Keratinocyte (primary cell): Measurements from ENCODE around the gene HSFX3. TPM values are rescaled to one million over a fixed set of nuclear protein-coding genes. Genes with fewer than 3 reads are reported as not detected.
A peak's percentile ranks its signal among the peaks of the same experiment; 100 is the strongest.

Experiments
- DNase-seq: peaks from one replicate; pipeline ENCODE4 v3.0.0-alpha.2; 2011; ENCODE audit warnings: low read depth, missing footprints, low spot score
- FAIRE-seq: peaks from 2 replicates; lab custom pipeline; 2011; peaks lifted over from hg19 to GRCh38; lab: Jason Lieb, UNC
- H2AFZ ChIP-seq: 2 replicates; pipeline ENCODE4 v1.6.0; 2012; ENCODE audit warnings: low read length, control low read depth, inconsistent platforms; ENCODE audit not compliant: control insufficient read depth
- H3K27ac ChIP-seq: 2 replicates; pipeline ENCODE4 v1.5.1; 2011; ENCODE audit warnings: low read length; ENCODE audit not compliant: control insufficient read depth, insufficient read depth
- H3K27me3 ChIP-seq: 3 replicates; pipeline ENCODE4 v1.6.0; 2011; ENCODE audit warnings: low read length; ENCODE audit not compliant: control insufficient read depth, insufficient read depth; ENCODE audit errors: extremely low read depth
- H3K36me3 ChIP-seq, 2 experiments: 2 replicates in 1 of 2; 3 replicates in 1 of 2; pipeline ENCODE4 v1.5.1; 2011; ENCODE audit warnings: low read length in 2 of 2, mild to moderate bottlenecking in 1 of 2; ENCODE audit not compliant: control insufficient read depth in 2 of 2, insufficient read depth in 2 of 2; ENCODE audit errors: extremely low read depth in 1 of 2
- H3K4me1 ChIP-seq: 3 replicates; pipeline ENCODE4 v1.5.1; 2011; ENCODE audit warnings: low read length; ENCODE audit not compliant: control insufficient read depth, insufficient read depth; ENCODE audit errors: extremely low read depth
- H3K4me2 ChIP-seq: 3 replicates; pipeline ENCODE4 v1.6.0; 2011; ENCODE audit warnings: low read depth, low read length; ENCODE audit not compliant: control insufficient read depth, insufficient read depth; ENCODE audit errors: extremely low read depth
- H3K4me3 ChIP-seq, 3 experiments: fragments of 200-600 bp in 1 of 3; sonication (generic) in 1 of 3; 2 replicates in 2 of 3; 3 replicates in 1 of 3; pipeline ENCODE4 v1.5.1; 2011 to 2016; ENCODE audit warnings: low read length in 3 of 3, mild to moderate bottlenecking in 3 of 3, control low read depth in 2 of 3, inconsistent platforms in 1 of 3, low read depth in 1 of 3, mixed read lengths in 1 of 3, mixed run types in 1 of 3, moderate library complexity in 1 of 3; ENCODE audit not compliant: control insufficient read depth in 2 of 3, insufficient read depth in 2 of 3; ENCODE audit errors: extremely low read depth in 1 of 3
- H3K79me2 ChIP-seq: 2 replicates; pipeline ENCODE4 v1.6.0; 2012; ENCODE audit warnings: low read length; ENCODE audit not compliant: control insufficient read depth, insufficient read depth
- H3K9ac ChIP-seq: 3 replicates; pipeline ENCODE4 v1.6.0; 2011; ENCODE audit warnings: low read length; ENCODE audit not compliant: control insufficient read depth, insufficient read depth; ENCODE audit errors: extremely low read depth
- H3K9me1 ChIP-seq: 3 replicates; pipeline ENCODE4 v1.6.0; 2011; ENCODE audit warnings: low read length; ENCODE audit not compliant: control insufficient read depth, insufficient read depth; ENCODE audit errors: extremely low read depth
- H3K9me3 ChIP-seq: 2 replicates; pipeline ENCODE4 v1.5.1; 2012; ENCODE audit warnings: low read depth, low read length; ENCODE audit not compliant: control insufficient read depth
- H4K20me1 ChIP-seq: 3 replicates; pipeline ENCODE4 v1.6.0; 2011; ENCODE audit warnings: low read length; ENCODE audit not compliant: control insufficient read depth, insufficient read depth; ENCODE audit errors: extremely low read depth
- EZH2 ChIP-seq: IDR thresholded peaks from one replicate; pipeline ENCODE4 v1.6.1; 2012; ENCODE audit warnings: inconsistent platforms, mild to moderate bottlenecking, low read length, moderate library complexity
- dilution Hi-C: fragments of 300-500 bp; cut with MboI; formaldehyde crosslinking; loops from one replicate; pipeline ENCODE4 v1.7.0; 2020; ENCODE audit warnings: low sequenced_read_pairs; ENCODE audit not compliant: extremely low pct_ligation_motif_present
- polyA plus RNA-seq, 5 experiments: library from polyadenylated mRNA; depleted of rRNA in 3 of 5; stranded (reverse) in 3 of 5; stranded (forward) in 1 of 5; unstranded in 1 of 5; fragments of >200 nt; gene quantifications; 1 replicate in 1 of 5; 2 replicates in 3 of 5; 3 replicates in 1 of 5; pipeline versions ENCODE4 v1.2.1 to v1.2.3, GENCODE V29; 2011 to 2012; ENCODE audit warnings: missing spikeins in 2 of 5, low read depth in 1 of 5, low replicate concordance in 1 of 5
- TF ChIP-seq, protein P1 (sequence below), 3 experiments: IDR thresholded peaks in 1 of 3; conservative IDR thresholded peaks in 1 of 3; optimal IDR thresholded peaks in 1 of 3; 2 replicates in 2 of 3; 3 replicates in 1 of 3; pipeline versions ENCODE3 to v1.5.1; 2011; ENCODE audit warnings: low read length in 3 of 3, mild to moderate bottlenecking in 3 of 3, moderate library complexity in 2 of 3, control low read depth in 1 of 3, inconsistent platforms in 1 of 3; ENCODE audit not compliant: insufficient read depth in 2 of 3; ENCODE audit errors: extremely low read depth in 1 of 3

The HSFX3 gene
- polyA plus RNA-seq, 1 donor (not counting 4 experiments of a cell fraction or from before 2014, with no cell fraction given), result not detected

DNA sequence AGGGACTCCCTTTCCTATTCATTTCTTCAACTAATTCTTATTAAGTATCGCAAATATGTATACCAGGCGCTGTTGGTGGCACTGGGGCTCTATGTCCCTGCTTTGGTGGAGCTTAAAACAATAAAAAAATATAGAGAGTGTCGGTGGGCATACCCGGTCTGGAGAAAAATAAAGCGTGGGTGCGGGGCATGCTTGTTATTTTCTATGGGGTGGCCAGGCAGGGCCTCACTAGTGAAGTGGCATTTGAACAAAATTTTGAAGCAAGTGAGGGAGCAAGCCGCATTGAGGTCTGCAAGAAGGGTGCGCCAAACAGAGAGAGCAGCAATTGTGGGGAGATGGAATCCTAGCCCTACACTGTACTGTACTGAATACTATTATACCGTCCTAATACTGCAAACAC lies 44.1 kb downstream of the HSFX3 start:
- Histone ChIP-seq H4K20me1 (no peaks in the 10 kb centered on the region), H3K9me3 (no peaks in the 10 kb centered on the region), H3K9ac (no peak overlapping the region), H3K36me3 (peaks cover 5 to 8% of the 10 kb centered on the region in 2 experiments), H3K4me3 (no peak overlapping the region), H2AFZ (no peak overlapping the region), H3K27me3 (no peaks in the 10 kb centered on the region), H3K79me2 (peaks cover 9% of the 10 kb centered on the region), H3K27ac (peak overlapping the region; percentile 27), H3K9me1 (no peaks in the 10 kb centered on the region), H3K4me2 (peak overlapping the region; percentile 46), H3K4me1 (peaks cover 20% of the 10 kb centered on the region)
- TF ChIP-seq EZH2, result no peak
- TF ChIP-seq, protein P1, sequence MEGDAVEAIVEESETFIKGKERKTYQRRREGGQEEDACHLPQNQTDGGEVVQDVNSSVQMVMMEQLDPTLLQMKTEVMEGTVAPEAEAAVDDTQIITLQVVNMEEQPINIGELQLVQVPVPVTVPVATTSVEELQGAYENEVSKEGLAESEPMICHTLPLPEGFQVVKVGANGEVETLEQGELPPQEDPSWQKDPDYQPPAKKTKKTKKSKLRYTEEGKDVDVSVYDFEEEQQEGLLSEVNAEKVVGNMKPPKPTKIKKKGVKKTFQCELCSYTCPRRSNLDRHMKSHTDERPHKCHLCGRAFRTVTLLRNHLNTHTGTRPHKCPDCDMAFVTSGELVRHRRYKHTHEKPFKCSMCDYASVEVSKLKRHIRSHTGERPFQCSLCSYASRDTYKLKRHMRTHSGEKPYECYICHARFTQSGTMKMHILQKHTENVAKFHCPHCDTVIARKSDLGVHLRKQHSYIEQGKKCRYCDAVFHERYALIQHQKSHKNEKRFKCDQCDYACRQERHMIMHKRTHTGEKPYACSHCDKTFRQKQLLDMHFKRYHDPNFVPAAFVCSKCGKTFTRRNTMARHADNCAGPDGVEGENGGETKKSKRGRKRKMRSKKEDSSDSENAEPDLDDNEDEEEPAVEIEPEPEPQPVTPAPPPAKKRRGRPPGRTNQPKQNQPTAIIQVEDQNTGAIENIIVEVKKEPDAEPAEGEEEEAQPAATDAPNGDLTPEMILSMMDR (optimal IDR thresholded peaks at IDR 0.05 in 1 of 3, IDR thresholded peaks at IDR 0.05 in 1 of 3, conservative IDR thresholded peaks at IDR 0.05 in 1 of 3; ENCODE audit: extremely low read depth in 1 of 3, insufficient read depth in 2 of 3, low read length in 3 of 3), result no peak
- FAIRE-seq (no peak), DNase-seq (no peak)
- dilution Hi-C loops, result no loop called here

DNA sequence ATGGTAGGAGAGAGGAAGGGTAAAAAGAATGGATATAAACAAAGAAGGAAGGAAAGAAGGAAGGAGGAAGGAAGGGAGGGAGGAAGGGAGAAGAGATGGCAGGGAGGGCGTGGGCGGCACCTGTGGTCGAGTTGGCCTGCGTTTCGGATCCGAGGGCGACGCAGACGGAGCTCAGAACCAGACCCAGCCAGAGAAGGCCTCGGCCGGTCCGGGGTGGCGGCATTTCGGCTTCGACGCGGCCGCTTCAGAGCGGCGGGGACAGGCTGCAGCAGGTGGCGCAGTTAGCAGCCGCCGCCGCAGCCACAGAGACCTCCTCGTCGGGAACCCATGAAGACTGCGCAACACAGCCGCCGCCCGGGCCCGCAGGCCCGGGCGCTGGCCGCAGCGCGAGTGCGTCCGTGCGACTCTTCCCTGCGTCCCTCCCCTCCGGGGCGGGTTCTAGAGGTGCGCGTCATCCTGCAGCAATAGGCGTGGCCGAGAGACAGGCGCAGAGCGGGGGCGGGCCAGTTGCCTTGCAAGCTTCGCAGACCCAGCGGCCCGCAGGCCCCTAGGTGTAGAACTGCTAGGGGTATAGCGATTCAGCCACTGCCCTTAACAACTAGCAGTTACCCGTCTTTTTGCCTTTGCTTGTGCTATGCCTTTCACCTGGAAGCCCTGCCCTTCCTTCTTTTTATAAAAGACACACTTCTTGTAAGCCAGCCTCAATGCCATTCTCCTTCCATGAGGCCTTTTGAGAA lies 44.6 kb downstream of the HSFX3 start, which contains the start of gene IDS:
Gene IDS (minus strand): TSS at position 392 of the 737 bp plus-strand sequence. CDS start 169 bp downstream, at position 223.
- FAIRE-seq, result no peak
- peaks cover 9% of the 10 kb centered on the region for H3K79me2 ChIP-seq
- peak within 1 kb of the TSS; percentile 79 for H3K9ac ChIP-seq
- peak within 1 kb of the TSS; percentile 46 for H3K4me2 ChIP-seq
- DNase-seq, result no peak
- H3K4me3 ChIP-seq, result peak within 1 kb of the TSS; percentile 60 to 65 (median 62)
- H2AFZ ChIP-seq, result peak within 1 kb of the TSS; percentile 14
- H3K27me3 ChIP-seq, result no peaks in the 10 kb centered on the region
- dilution Hi-C loops, result no loop called here
- no peaks in the 10 kb centered on the region for H3K9me1 ChIP-seq
- peak within 1 kb of the TSS; percentile 69 for H3K27ac ChIP-seq
- H4K20me1 ChIP-seq, result no peaks in the 10 kb centered on the region
- H3K9me3 ChIP-seq, result no peaks in the 10 kb centered on the region
- peaks cover 17% of the 10 kb centered on the region for H3K4me1 ChIP-seq
- peaks cover 8% of the 10 kb centered on the region in 2 experiments for H3K36me3 ChIP-seq
- no peak for TF ChIP-seq EZH2
- TF ChIP-seq, protein P1 (optimal IDR thresholded peaks at IDR 0.05 in 1 of 3, IDR thresholded peaks at IDR 0.05 in 1 of 3, conservative IDR thresholded peaks at IDR 0.05 in 1 of 3; ENCODE audit: extremely low read depth in 1 of 3, insufficient read depth in 2 of 3, low read length in 3 of 3), result no peak
